ACHN (cell line): Measurements from ENCODE around the gene TTYH1.

Experiments
- DNase-seq: peaks from one replicate; pipeline ENCODE4 v3.0.0-alpha.2; 2015
- in situ Hi-C: cut with HindIII; loops from 2 replicates; pipeline ENCODE4 v1.10.0; 2017; ENCODE audit warnings: low sequenced_read_pairs, low pct_ligation_motif_present, low pct_unique_long_range_greater_than_20kb

Gene TTYH1

DNA sequence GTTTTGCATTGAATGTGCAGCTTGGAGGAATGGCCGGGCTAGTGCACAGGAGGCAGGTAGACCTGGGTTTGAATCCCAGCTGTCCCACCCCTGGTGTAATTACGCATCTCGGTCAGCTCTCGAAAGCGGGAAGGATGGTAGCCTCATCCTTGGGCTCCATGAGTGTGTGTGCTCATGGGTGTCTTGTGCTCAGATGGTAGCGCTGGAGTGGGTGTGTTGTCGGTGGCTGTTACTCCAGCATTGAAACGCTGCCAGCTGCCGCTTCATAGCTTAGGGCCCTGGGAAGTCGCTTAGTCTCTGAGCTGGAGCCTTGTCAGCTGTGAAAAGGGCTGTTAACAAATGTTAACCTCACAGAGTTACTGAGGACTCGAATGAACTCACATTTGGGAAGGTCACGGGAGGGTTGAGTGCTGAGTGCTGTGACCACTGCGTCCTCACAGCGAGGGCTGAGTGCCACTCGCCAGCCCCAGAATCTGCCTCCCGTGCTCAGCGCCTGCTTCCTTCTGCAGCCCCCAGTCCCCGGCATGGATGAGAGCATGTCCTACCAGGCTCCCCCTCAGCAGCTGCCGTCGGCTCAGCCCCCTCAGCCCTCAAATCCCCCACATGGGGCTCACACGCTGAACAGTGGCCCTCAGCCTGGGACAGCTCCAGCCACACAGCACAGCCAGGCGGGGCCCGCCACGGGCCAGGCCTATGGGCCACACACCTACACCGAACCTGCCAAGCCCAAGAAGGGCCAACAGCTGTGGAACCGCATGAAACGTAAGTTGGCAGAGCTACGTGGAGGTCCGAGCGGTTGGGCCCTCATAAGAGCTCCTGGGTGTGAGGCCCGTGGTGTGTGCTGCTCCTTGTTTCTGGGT lies 38.9 kb downstream of the TTYH1 start:
- in situ Hi-C loops, result no loop called here
- no peak for DNase-seq

DNA sequence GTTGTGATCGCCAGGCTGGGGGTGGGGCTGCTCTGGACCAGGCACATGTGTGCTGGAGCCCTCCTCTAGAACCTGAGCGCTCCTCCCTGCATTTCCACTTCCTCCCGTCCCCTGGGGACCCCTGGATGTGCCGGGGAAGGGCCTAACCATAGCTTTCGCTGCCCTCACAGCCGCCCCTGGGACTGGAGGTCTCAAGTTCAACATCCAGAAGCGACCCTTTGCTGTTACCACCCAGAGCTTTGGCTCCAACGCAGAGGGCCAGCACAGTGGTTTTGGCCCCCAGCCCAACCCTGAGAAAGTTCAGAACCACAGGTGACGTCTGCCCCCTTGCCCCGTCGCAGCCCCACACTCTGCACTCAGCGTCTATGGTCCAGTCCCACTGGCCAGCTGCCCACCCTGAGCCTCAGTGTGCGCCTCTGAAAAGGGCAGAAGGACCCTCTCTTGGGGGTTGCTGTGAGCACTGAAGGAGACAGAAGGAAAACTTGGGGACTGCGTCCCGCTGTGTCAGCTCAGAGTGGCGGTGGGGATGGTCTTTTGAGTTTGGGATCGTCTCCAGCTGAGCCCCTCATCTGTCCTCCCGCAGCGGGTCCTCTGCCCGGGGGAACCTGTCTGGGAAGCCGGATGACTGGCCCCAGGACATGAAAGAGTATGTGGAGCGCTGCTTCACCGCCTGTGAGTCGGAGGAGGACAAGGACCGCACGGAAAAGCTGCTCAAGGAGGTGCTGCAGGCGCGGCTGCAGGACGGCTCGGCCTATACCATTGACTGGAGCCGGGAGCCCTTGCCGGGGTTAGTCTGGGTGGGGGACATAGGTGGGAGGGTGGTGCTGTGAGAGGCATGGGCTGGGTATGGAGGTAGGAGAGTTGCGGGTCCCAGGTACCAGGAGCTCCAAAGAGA lies 39.8 kb downstream of the TTYH1 start:
- in situ Hi-C loops, result no loop called here
- DNase-seq, result no peak

DNA sequence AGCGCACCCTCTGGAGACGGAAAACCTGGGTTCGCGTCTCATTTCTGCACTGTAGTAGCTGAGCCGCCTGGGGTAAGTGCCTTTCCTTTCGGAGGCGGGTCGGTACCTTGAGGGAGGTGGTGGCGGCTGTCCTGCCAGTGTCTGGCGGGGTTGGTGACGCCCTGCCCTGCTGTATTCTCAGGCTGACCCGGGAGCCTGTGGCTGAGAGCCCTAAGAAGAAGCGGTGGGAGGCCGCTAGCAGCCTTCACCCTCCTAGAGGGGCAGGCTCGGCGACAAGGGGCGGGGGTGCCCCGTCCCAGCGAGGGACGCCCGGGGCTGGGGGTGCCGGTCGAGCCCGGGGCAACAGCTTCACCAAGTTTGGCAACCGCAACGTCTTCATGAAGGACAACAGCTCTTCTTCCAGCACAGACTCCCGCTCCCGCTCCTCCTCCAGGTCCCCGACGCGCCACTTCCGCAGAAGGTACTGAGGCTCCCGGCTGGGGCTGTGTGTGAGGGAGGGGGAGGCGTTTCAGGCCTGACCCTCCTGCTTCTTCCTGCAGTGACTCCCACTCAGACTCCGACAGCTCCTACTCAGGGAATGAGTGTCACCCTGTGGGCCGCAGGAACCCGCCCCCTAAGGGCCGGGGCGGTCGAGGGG lies 40.6 kb downstream of the TTYH1 start:
- in situ Hi-C loops, result no loop called here
- no peak for DNase-seq

DNA sequence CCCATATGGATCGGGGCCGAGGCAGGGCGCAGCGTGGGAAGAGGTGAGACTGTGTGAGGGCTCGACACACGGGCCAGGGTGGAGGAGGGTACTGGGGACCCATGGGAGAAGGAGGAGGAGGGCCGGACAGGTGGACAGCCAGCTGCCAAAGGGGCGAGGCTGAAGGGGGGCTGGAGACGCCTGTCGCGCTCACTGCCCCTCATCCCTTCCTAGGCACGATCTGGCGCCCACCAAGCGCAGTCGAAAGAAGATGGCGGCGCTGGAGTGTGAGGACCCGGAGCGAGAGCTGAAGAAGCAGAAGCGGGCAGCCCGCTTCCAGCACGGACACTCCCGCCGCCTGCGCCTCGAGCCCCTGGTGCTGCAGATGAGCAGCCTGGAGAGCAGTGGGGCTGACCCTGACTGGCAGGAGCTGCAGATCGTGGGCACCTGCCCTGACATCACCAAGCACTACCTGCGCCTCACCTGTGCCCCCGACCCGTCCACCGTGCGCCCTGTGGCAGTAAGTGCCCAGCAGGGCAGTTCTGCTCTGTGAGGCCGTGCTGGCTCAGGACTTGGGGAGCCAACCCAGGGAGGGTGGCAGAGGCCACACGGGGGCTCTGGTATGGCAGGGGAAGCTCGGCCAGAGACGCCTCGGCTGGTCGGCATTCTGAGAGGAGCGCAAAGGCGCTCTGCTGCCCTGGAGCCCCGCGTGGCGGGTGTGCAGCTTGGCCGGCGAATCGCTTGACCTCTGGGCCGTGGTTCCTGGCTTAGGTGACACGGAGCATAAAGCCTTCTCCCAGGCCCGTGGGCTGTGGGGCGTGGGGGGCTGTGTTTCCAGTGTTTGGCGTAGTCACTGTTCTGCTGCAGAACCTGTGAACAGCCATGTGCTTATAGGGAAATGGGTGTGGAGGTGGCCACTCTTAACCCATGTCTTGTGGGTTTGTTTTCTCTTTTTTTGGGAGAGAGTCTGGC lies 41.4 kb downstream of the TTYH1 start:
- in situ Hi-C loops, result no loop called here
- DNase-seq, result no peak

DNA sequence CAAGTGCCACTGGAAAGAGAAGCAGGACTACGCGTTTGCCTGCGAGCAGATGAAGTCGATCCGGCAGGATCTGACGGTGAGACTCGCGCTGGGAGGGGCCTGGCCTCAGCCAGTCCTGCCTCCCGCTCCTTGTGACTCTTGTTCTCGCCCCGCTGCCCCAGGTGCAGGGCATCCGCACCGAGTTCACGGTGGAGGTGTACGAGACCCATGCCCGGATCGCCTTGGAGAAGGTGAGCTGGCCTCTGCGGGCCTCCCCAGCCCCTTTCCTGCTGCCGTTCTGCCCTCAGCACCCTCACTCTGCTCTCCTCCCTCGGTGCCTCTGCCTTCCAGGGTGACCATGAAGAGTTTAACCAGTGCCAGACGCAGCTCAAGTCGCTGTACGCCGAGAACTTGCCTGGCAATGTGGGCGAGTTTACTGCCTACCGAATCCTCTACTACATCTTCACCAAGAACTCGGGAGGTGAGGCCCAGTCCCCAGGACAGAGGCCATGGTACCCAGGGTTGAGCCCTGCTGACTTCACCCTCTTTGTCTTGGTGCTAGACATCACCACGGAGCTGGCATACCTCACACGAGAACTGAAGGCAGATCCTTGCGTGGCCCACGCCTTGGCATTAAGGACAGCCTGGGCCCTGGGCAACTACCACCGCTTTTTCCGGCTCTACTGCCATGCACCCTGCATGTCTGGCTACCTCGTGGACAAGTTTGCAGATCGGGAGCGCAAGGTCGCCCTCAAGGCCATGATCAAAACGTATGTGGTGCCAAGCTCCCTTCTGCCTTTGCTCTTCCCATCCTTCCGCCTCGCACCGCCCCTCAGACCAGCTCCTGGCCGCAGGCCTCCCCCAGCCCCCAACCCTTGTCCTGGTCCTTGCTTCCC lies 42.7 kb downstream of the TTYH1 start:
- in situ Hi-C loops, result no loop called here
- DNase-seq, result no peak

DNA sequence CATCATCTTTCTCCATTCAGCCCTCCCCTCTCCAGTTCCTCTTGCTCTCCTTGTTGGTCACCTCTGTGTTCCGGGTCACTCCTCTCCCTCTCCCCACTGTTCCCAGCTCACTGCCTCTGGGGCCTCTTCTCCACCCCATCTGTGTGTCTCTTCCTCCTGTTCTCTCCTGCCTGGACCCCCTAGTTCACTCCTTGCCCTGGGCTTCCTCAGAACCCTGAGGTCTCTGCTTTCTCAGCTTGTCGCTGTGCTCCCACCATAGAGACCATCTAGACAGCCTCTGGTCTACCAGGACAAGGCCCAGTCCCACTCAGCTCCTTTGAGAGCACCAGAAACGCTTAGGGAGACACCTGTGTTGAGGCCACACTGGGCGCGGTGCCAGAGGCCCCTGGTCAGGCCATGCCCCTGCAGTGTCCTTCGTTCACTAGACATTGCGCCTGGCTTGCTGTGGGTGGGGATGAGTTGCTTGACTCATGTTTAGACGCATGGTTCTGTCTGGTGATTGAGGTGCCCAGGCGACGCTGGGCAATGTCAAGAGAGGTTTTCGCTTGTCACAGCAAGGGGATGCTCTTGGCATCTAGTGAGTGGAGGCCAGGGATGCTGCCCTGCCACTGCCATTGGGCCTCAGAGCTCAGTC lies 43.5 kb downstream of the TTYH1 start:
- in situ Hi-C loops, result no loop called here
- no peak for DNase-seq

DNA sequence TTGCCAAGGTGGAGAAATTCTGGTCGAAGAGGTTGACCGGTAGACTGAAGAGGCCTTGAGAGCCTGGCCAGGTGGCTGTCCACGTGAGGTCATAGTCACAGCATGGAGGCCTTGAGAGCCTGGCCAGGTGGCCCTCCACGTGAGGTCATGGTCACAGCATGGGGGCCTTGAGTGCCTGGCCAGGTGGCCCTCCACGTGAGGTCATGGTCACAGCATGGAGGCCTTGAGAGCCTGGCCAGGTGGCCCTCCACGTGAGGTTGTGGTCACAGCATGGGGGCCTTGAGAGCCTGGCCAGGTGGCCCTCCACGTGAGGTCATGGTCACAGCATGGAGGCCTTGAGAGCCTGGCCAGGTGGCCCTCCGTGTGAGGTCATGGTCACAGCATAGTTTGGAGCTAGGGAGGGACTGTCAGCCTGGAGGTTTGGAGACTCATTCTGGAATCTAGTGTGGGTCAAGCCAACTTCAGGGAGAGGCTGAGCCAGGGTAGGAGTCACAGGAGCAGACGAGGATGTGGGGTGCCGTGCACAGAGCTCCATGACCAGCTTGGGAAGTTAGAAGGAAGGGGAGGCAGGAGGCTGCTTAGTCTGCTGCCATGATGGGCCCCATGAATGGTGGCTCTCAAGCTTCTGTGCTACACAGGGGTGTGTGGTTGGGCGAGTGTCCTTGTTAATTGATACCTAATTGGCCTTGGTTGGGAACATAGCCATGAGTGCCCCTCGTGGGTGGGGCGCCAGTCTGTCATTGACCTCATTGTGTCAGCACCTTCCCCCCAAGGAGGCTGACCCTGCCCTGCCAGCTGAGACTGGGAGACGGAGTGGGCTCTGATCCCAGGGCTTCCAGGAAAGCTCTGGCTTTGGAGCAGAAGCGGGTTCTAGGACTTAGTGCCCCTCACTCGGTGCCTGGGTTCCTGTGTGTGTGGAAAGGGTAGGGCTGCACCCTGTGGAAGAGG lies 44.3 kb downstream of the TTYH1 start:
- no peak for DNase-seq
- in situ Hi-C loops, result no loop called here

DNA sequence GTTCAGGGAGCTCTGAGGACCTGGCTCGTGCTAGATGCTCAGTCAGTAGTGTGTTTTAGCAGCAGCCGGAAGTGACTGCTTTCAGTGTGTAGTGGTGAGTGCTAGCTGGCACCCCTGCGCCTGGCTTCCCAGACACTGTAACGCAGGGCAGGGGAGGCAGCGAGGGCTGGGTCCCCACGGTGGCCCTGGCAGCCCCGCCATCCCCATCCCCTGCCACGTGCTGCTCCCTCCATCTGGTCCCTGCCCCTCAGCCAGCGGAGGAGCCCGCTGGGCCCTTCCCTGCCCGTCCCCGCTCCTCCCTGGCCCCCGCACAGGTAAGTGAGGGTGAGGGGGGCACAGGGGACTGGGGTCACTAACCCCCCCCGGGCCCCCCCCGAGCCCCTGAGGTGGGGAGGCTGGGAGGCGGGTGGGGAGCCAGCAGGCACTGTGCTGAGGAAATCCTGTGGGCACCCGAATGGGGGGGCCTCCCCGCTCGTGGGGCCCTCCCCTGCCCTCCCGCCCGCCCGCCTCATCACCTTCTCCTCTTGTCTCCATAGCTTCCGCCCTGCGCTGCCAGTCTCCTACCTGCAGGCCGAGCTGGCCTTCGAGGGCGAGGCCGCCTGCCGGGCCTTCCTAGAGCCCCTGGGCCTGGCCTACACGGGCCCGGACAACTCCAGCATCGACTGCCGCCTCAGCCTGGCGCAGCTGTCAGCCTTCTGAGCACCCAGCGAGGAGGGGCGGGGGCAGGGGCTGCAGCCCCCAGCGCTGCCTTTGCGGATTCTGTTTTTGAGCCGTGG lies 45.2 kb downstream of the TTYH1 start:
- no peak for DNase-seq
- in situ Hi-C loops, result no loop called here

DNA sequence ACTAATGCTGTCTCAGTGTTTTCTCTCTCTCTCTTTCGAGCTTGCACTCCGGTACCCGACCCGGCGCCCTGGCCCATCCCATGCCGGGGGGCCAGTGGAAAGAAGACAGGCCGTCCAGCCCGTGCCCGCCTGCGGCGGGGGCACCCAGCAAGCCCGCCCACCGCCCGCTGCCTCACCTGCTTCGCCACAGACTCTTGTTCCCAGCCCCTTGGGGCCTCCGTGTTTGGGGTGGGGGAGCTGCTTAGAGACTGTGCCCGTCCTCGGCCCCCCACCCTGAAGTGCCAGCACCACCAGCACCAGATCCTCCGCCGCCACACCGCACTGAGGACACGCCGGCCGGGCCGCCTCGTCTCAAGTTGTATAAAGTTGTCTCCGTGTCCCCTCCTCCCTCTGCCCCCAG lies 45.9 kb downstream of the TTYH1 start:
- DNase-seq, result no peak
- in situ Hi-C loops, result no loop called here

DNA sequence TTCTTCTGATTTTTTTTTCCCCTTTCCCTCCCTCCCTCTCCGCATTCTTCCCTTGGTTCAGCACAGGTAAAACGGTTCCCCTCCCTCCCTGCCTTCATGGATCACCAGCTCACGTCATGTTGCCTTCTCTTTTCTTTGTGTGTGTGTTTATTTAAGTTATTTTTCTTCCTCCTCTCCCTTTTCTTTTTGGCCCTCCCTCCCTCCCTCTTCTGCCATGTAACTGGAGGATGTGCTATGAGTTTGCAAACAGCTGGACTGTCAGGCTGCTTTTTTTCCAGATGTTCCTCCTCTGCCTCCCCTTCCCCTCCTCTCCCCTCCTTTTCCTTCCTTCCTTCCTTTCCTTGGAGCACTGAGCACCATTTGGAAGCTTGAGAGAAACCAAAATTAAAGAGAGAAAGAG lies 46.3 kb downstream of the TTYH1 start:
- in situ Hi-C loops, result no loop called here
- DNase-seq, result no peak

DNA sequence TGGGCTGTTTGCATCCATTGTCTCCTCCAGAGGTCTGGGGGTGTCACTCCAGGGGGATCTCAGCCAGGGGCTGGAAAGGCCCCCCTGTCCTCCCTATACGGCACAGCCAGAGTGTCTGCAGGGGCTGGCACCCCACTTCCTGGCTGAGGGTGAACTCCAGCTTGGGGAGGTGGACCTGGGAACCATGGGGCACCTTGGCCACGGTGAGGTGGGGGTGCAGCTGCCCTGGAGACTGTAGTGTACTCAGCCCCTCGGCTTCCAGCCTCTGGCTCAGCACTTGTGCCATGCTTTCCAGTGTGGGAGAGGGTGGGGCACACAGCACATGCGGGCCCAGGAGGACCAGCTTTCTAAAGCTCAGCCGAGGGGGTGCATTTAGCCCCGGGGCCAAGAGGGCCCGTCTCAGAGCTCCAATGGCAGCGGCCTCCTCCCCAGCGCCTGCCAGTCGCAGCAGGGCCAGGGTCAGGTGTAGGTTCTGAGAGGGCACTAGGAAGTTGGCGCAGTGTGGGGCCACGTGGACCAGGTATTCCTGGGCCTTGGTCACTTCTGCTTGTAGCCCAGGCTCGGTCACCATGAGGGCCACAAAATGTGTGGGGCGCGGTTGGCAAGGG lies 46.9 kb downstream of the TTYH1 start:
- DNase-seq, result no peak
- in situ Hi-C loops, result no loop called here

DNA sequence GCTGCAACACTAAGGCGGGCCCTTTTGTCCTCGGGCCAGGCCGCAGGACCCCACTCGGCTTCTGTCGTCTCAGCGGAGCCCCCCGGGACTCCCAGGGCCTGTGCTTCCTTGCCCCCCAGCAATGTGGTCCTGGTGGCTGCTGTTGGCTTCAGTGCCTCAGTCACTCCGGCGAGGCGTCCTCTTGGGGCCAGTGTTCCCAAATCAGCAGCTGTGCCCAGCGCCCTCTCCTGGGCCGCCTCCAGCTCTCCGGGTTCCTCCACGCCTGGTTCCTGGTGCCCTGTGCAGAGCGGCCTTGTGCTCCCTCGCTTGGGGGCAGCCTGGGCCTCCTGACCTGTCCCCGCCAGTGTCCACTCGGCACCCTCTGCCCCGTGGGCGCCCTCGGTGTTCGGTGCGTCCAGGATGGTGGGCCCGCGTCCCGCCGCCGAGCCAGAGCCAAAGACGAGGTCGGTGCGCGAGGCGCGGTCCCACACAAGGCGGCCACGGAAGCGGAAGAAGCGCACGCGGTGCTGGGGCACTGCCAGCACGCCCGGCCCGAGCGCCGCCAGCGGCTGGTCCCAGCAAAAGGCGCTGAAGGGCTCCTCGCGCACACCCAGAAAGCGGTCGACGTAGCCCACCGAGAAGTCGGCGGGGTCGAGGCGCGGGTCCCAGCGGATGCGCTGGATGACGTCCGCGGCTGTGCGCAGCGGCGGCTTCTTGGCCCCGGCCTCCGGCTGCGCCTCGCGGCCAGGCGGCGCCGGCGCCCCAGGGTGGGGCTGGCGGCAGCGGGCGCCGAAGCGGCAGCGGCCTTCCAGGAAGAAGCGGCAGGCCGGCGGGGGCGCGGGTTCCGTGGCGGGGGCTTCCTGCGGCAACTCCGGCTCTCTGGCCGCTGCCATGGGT lies 47.6 kb downstream of the TTYH1 start:
- in situ Hi-C loops, result no loop called here
- no peak for DNase-seq

DNA sequence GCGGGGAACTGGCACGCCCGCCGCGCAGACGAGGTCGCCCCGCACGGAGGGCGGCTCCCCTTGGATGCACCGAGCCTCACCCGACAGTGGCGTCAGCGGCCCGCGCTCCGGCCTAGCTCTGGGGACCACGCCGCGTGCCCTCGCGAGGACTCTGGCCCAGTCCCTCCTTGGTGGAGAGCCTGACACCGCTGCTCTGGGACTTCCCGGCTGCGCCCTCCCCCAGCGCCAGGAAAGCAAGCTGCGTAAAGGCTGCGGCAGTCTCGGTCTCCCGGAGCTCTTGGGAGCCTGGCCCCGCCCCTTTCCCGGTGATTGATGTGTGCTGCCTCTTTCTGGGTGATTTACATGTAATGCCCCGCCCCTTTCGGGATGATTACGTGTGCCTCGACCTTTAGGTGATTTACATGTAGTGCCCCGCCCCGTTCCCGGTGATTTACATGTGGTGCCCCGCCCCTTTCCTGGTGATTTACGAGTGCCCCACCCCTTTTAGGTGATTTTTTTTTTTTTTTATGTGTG lies 48.3 kb downstream of the TTYH1 start, which contains the start of gene LENG9:
Gene LENG9, minus strand, starts transcription at position 248 of the 513 bp plus-strand sequence. CDS start 252 bp downstream, outside the sequence.
- in situ Hi-C loops, result no loop called here
- DNase-seq, result peak; percentile 51
